ENCODE data around the gene ROPN1L. TPM values are rescaled to one million over a fixed set of nuclear protein-coding genes. Genes with fewer than 3 reads are reported as not detected.

Gene ROPN1L
- polyA plus RNA-seq, 3 donors = 1.5 to 2.1 (median 1.9) TPM

DNA sequence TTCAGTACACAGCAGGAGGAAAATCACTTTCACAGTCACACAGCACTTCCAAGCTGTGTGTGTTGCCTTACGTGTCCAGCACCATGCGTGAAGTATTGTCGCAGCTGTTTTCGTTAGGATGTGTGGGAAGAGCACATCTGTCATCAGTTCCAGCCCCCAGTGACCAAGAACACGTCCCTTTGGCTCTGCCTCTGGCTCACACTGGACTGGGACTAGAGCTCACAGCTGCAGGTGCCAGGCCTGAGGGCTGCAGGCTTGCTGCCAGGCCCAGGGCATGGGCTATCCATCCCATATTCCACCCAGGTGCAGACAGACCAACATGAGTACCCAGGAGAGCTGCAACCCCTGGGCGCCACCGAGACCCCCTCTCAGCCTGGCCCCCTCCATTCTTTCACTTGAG is 61.6 kb downstream of the ROPN1L start:
- 88% methylated on average over 1 of the region's 7 CpGs for WGBS (ENCODE audit: insufficient coverage)
- H2AFZ ChIP-seq (ENCODE audit: insufficient read depth, low read depth, low read length, poor library complexity, severe bottlenecking) = no peak overlapping the region
- no peak for DNase-seq
- peaks cover 14 to 18% of the 10 kb centered on the region in 2 donors for H3K4me1 ChIP-seq (ENCODE audit: control insufficient read depth in 1 of 2, insufficient read depth in 2 of 2, low read length in 2 of 2)
- no peak overlapping the region for H3K4me3 Mint-ChIP-seq
- no peak overlapping the region for H3K27ac ChIP-seq (ENCODE audit: low read depth in 1 of 2, low read length in 2 of 2)
- H3K27me3 Mint-ChIP-seq (ENCODE audit: low read depth in 3 of 3) = peaks cover 0 to 2% (median 0%) of the 10 kb centered on the region in 3 donors
- H3K9me3 Mint-ChIP-seq = peaks cover 0 to 3% (median 0%) of the 10 kb centered on the region in 7 donors
- intact Hi-C loops (cut with micrococcal nuclease) = no loop called here
- H4K20me1 ChIP-seq (ENCODE audit: insufficient read depth, low read length) = no peaks in the 10 kb centered on the region
- H3K27ac Mint-ChIP-seq = no peak overlapping the region
- no peak overlapping the region for H3K4me3 ChIP-seq (replicated peaks in 1 of 3; ENCODE audit: low read depth in 2 of 3, low read length in 3 of 3)
- H3K79me2 ChIP-seq (ENCODE audit: insufficient read depth, low read length) = no peaks in the 10 kb centered on the region
- H3K36me3 Mint-ChIP-seq = no peaks in the 10 kb centered on the region
- H3K9me3 ChIP-seq (replicated peaks in 1 of 2; ENCODE audit: control insufficient read depth in 1 of 2, insufficient read depth in 1 of 2, low read length in 2 of 2) = no peaks in the 10 kb centered on the region
- no peaks in the 10 kb centered on the region for H3K36me3 ChIP-seq (replicated peaks in 1 of 2; ENCODE audit: control insufficient read depth in 1 of 2, insufficient read depth in 2 of 2, low read length in 2 of 2)
- H3K4me2 ChIP-seq (replicated peaks; ENCODE audit: extremely low read depth, low read length, poor library complexity, severe bottlenecking) = no peak overlapping the region
- TF ChIP-seq, protein P1, sequence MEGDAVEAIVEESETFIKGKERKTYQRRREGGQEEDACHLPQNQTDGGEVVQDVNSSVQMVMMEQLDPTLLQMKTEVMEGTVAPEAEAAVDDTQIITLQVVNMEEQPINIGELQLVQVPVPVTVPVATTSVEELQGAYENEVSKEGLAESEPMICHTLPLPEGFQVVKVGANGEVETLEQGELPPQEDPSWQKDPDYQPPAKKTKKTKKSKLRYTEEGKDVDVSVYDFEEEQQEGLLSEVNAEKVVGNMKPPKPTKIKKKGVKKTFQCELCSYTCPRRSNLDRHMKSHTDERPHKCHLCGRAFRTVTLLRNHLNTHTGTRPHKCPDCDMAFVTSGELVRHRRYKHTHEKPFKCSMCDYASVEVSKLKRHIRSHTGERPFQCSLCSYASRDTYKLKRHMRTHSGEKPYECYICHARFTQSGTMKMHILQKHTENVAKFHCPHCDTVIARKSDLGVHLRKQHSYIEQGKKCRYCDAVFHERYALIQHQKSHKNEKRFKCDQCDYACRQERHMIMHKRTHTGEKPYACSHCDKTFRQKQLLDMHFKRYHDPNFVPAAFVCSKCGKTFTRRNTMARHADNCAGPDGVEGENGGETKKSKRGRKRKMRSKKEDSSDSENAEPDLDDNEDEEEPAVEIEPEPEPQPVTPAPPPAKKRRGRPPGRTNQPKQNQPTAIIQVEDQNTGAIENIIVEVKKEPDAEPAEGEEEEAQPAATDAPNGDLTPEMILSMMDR (IDR thresholded peaks at IDR 0.05) = no peak
- no peaks in the 10 kb centered on the region for H3K27me3 ChIP-seq (ENCODE audit: control insufficient read depth in 2 of 2, insufficient read depth in 2 of 2, low read length in 2 of 2)
- H3K9ac ChIP-seq (ENCODE audit: insufficient read depth, low read length, poor library complexity, severe bottlenecking) = no peak overlapping the region
- H3K4me1 Mint-ChIP-seq = peaks cover 24% of the 10 kb centered on the region

DNA sequence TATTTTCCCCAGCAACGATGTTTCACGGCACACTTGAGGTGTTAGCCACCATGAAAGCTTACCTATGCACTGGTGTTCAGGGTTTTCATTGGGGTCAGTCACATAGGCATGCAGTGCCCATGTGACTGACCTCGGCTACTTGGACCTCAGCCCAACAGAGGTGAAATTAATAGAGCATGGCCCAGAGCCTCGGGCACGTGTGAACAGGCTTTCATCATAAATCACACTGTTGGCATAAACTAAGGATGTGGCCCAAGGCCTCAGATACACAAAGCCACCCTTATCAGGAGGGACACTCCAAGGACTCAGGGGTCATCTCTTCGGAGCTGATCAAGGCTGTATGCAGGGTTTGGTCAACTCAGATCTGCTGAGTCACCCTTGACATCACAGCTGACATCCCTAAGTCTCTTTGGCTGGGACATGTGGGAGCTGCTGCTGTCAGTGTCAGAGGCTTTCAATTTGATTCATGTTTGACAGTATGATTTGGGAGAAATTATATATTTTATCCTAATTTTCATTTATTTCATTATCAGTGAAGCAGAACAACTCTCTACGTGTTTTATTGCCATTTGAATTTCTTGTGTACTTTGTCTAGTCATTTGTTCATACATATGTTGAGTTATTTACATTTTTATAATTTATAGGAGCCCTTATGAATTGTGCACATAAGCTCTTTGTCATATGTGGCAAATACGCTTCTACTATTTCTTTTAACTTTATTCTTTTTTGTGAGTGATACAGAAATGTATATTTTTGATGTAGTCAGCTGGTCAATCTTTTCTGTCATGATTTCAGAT is 62.5 kb downstream of the ROPN1L start:
- WGBS (ENCODE audit: insufficient coverage) = 64% methylated on average over 5 of the region's 8 CpGs
- Mint-ChIP-seq H3K4me1 (peaks cover 29% of the 10 kb centered on the region), H3K4me3 (no peak overlapping the region), H3K27me3 (ENCODE audit: low read depth in 3 of 3) (peaks cover 0 to 4% (median 0%) of the 10 kb centered on the region in 3 donors), H3K36me3 (no peaks in the 10 kb centered on the region), H3K9me3 (peaks cover 0 to 3% (median 0%) of the 10 kb centered on the region in 7 donors), H3K27ac (no peak overlapping the region)
- H3K79me2 ChIP-seq (ENCODE audit: insufficient read depth, low read length) = no peaks in the 10 kb centered on the region
- TF ChIP-seq, protein P1 (IDR thresholded peaks at IDR 0.05) = no peak
- H3K9ac ChIP-seq (ENCODE audit: insufficient read depth, low read length, poor library complexity, severe bottlenecking) = no peak overlapping the region
- no peak overlapping the region for H3K4me3 ChIP-seq (replicated peaks in 1 of 3; ENCODE audit: low read depth in 2 of 3, low read length in 3 of 3)
- no peaks in the 10 kb centered on the region for H4K20me1 ChIP-seq (ENCODE audit: insufficient read depth, low read length)
- H3K4me1 ChIP-seq (ENCODE audit: control insufficient read depth in 1 of 2, insufficient read depth in 2 of 2, low read length in 2 of 2) = peaks cover 14 to 18% of the 10 kb centered on the region in 2 donors
- no peaks in the 10 kb centered on the region for H3K27me3 ChIP-seq (ENCODE audit: control insufficient read depth in 2 of 2, insufficient read depth in 2 of 2, low read length in 2 of 2)
- H3K36me3 ChIP-seq (replicated peaks in 1 of 2; ENCODE audit: control insufficient read depth in 1 of 2, insufficient read depth in 2 of 2, low read length in 2 of 2) = no peaks in the 10 kb centered on the region
- intact Hi-C loops (cut with micrococcal nuclease) = no loop called here
- H3K9me3 ChIP-seq (replicated peaks in 1 of 2; ENCODE audit: control insufficient read depth in 1 of 2, insufficient read depth in 1 of 2, low read length in 2 of 2) = no peaks in the 10 kb centered on the region
- no peak overlapping the region for H3K27ac ChIP-seq (ENCODE audit: low read depth in 1 of 2, low read length in 2 of 2)
- H2AFZ ChIP-seq (ENCODE audit: insufficient read depth, low read depth, low read length, poor library complexity, severe bottlenecking) = no peak overlapping the region
- peak in 2 of 3 donors; percentile 26 to 39 for DNase-seq
- no peak overlapping the region for H3K4me2 ChIP-seq (replicated peaks; ENCODE audit: extremely low read depth, low read length, poor library complexity, severe bottlenecking)

Data from CD14-positive monocyte (primary cell).